ENCODE measurements around the gene TRAPPC2L.
"Not testable (repeated sequence)": the region's sequence is repeated elsewhere in the genome, so short reads cannot be mapped to it uniquely, and the experiment has no call there.

TRAPPC2L gene

GRCh38 chr16:88894266-88894665, 37.3 kb downstream of the TRAPPC2L start:
- DNase-seq = not testable (repeated sequence)

- DNase-seq = no peak
Measured at GRCh38 chr16:88894681-88895300, 37.9 kb downstream of the TRAPPC2L start.

- no peak for DNase-seq
Measured at GRCh38 chr16:88895335-88895734, 38.4 kb downstream of the TRAPPC2L start.

- no peak for DNase-seq
Measured at GRCh38 chr16:88896238-88897070, 39.5 kb downstream of the TRAPPC2L start.

GRCh38 chr16:88897696-88898425, 40.9 kb downstream of the TRAPPC2L start:
- no peak for DNase-seq

- DNase-seq = no peak
Measured at GRCh38 chr16:88899901-88900661, 43.2 kb downstream of the TRAPPC2L start.

- DNase-seq = no peak
Measured at GRCh38 chr16:88900662-88901052, 43.7 kb downstream of the TRAPPC2L start.

- DNase-seq = no peak
Measured at GRCh38 chr16:88901718-88902337, 44.9 kb downstream of the TRAPPC2L start.

GRCh38 chr16:88902744-88903143, 45.8 kb downstream of the TRAPPC2L start:
- no peak for DNase-seq

GRCh38 chr16:88903267-88903666, 46.3 kb downstream of the TRAPPC2L start:
- DNase-seq = no peak

- DNase-seq = no peak
Measured at GRCh38 chr16:88904676-88905365, 47.9 kb downstream of the TRAPPC2L start.

GRCh38 chr16:88905563-88905962, 48.6 kb downstream of the TRAPPC2L start:
- DNase-seq = no peak

GRCh38 chr16:88906020-88906419, 49.1 kb downstream of the TRAPPC2L start:
- no peak for DNase-seq

- no peak for DNase-seq
Measured at GRCh38 chr16:88906535-88907105, 49.7 kb downstream of the TRAPPC2L start.

GRCh38 chr16:88907768-88908167, 50.8 kb downstream of the TRAPPC2L start:
- peak; percentile 28 for DNase-seq

- DNase-seq = no peak
Measured at GRCh38 chr16:88908307-88908706, 51.4 kb downstream of the TRAPPC2L start.

GRCh38 chr16:88909431-88910210, 52.7 kb downstream of the TRAPPC2L start:
- no peak for DNase-seq

GRCh38 chr16:88910284-88911135, 53.6 kb downstream of the TRAPPC2L start:
- no peak for DNase-seq

- no peak for DNase-seq
Measured at GRCh38 chr16:88911136-88911945, 54.4 kb downstream of the TRAPPC2L start.
